ENCODE data around the gene NFATC2. TPM values are rescaled to one million over a fixed set of nuclear protein-coding genes. Genes with fewer than 3 reads are reported as not detected.
"Not testable (repeated sequence)": the region's sequence is repeated elsewhere in the genome, so short reads cannot be mapped to it uniquely, and the experiment has no call there.

NFATC2 gene
- total RNA-seq, 1 donor from 2014 or later: 1.9 TPM

- TF ChIP-seq CTCF (conservative IDR thresholded peaks at IDR 0.05): no peak
- Mint-ChIP-seq H3K4me3 (peak overlapping the region; percentile 45), H3K9me3 (peaks cover 3% of the 10 kb centered on the region), H3K36me3 (ENCODE audit: low read depth) (peaks cover 2% of the 10 kb centered on the region), H3K27ac (ENCODE audit: unreplicated experiment) (no peak overlapping the region), H3K27me3 (ENCODE audit: low read depth) (peaks cover 74% of the 10 kb centered on the region), H3K4me1 (peaks cover 14% of the 10 kb centered on the region)
- no peak for DNase-seq (ENCODE audit: low read depth, low spot score)
Measured at GRCh38 chr20:51543422-51543788, 886 bp upstream of the NFATC2 start.

GRCh38 chr20:51542033-51542570 is 417 bp downstream of the NFATC2 start:
- Mint-ChIP-seq H3K4me3 (no peak overlapping the region), H3K36me3 (ENCODE audit: low read depth) (no peaks in the 10 kb centered on the region), H3K9me3 (peaks cover 3% of the 10 kb centered on the region), H3K4me1 (peaks cover 14% of the 10 kb centered on the region), H3K27me3 (ENCODE audit: low read depth) (peaks cover 61% of the 10 kb centered on the region), H3K27ac (ENCODE audit: unreplicated experiment) (no peak overlapping the region)
- TF ChIP-seq CTCF (conservative IDR thresholded peaks at IDR 0.05): peak; percentile 40
- no peak for DNase-seq (ENCODE audit: low read depth, low spot score)

GRCh38 chr20:51541189-51542032 is 1.1 kb downstream of the NFATC2 start:
- Mint-ChIP-seq H3K9me3 (peaks cover 3% of the 10 kb centered on the region), H3K4me3 (peak overlapping the region; percentile 29)
- DNase-seq (ENCODE audit: low read depth, low spot score): no peak

GRCh38 chr20:51540580-51540979 is 1.9 kb downstream of the NFATC2 start:
- peaks cover 21% of the 10 kb centered on the region for H3K4me1 Mint-ChIP-seq
- no peak overlapping the region for H3K27ac Mint-ChIP-seq (ENCODE audit: unreplicated experiment)
- H3K9me3 Mint-ChIP-seq: peaks cover 3% of the 10 kb centered on the region
- no peak for TF ChIP-seq CTCF (conservative IDR thresholded peaks at IDR 0.05)
- H3K27me3 Mint-ChIP-seq (ENCODE audit: low read depth): peaks cover 46% of the 10 kb centered on the region
- no peak for DNase-seq (ENCODE audit: low read depth, low spot score)
- H3K36me3 Mint-ChIP-seq (ENCODE audit: low read depth): no peaks in the 10 kb centered on the region
- H3K4me3 Mint-ChIP-seq: no peak overlapping the region

More at GRCh38 chr20:51541189-51542032, 1.1 kb downstream of the NFATC2 start:
- peaks cover 18% of the 10 kb centered on the region for H3K4me1 Mint-ChIP-seq
- H3K27me3 Mint-ChIP-seq (ENCODE audit: low read depth): peaks cover 54% of the 10 kb centered on the region
- H3K36me3 Mint-ChIP-seq (ENCODE audit: low read depth): no peaks in the 10 kb centered on the region
- TF ChIP-seq CTCF (conservative IDR thresholded peaks at IDR 0.05): no peak
- no peak overlapping the region for H3K27ac Mint-ChIP-seq (ENCODE audit: unreplicated experiment)

GRCh38 chr20:51540074-51540473 is 2.4 kb downstream of the NFATC2 start:
- not testable (repeated sequence) for H3K27ac Mint-ChIP-seq (ENCODE audit: unreplicated experiment); H3K9me3 Mint-ChIP-seq; H3K4me3 Mint-ChIP-seq; DNase-seq (ENCODE audit: low read depth, low spot score); H3K36me3 Mint-ChIP-seq (ENCODE audit: low read depth)
- H3K27me3 Mint-ChIP-seq (ENCODE audit: low read depth): peaks cover 41% of the 10 kb centered on the region
- H3K4me1 Mint-ChIP-seq: peaks cover 26% of the 10 kb centered on the region
